K562 (cell line): ENCODE measurements around the gene RNF166. TPM values are rescaled to one million over a fixed set of nuclear protein-coding genes. Genes with fewer than 3 reads are reported as not detected.

Experiments used
- ATF7 ChIP-seq: fragments of 450-650 bp; IDR thresholded peaks from 2 replicates; pipeline ENCODE4 v1.7.1; 2014; ENCODE audit warnings: mild to moderate bottlenecking, moderate library complexity
- COPS2 ChIP-seq: fragments of 450-650 bp; conservative IDR thresholded peaks from 2 replicates; pipeline ENCODE4 v1.6.1; 2016; ENCODE audit warnings: mild to moderate bottlenecking, moderate library complexity
- DMBX1 ChIP-seq: fragments of 250-450 bp; sonication (Bioruptor Pico); IDR thresholded peaks from 2 replicates; pipeline ENCODE4 v1.8.0; 2022; ENCODE audit warnings: inconsistent platforms, mild to moderate bottlenecking, moderate library complexity, borderline replicate concordance
- FOXP1 ChIP-seq: sonication (generic); formaldehyde crosslinking; IDR thresholded peaks from 2 replicates; pipeline ENCODE4 v1.8.0; 2022; ENCODE audit warnings: mild to moderate bottlenecking, missing genetic modification reagents
- HMGXB4 ChIP-seq: sonication (generic); formaldehyde crosslinking; IDR thresholded peaks from 2 replicates; pipeline ENCODE4 v1.8.1; 2023; ENCODE audit warnings: mild to moderate bottlenecking, missing genetic modification reagents
- MLLT1 ChIP-seq, 2 experiments: fragments of 450-650 bp; IDR thresholded peaks; 2 replicates each; pipeline ENCODE4 v1.6.1; 2016
- MLX ChIP-seq, 2 experiments: fragments of 450-650 bp in 1 of 2; sonication (generic) in 1 of 2; formaldehyde crosslinking; conservative IDR thresholded peaks; 2 replicates each; pipeline versions ENCODE4 v1.4.0 to v1.8.1; 2020 to 2022; ENCODE audit warnings: mild to moderate bottlenecking in 1 of 2, missing genetic modification reagents in 1 of 2
- PHF8 ChIP-seq: fragments of 200-600 bp; sonication (generic); IDR thresholded peaks from 2 replicates; pipeline ENCODE4 v1.6.1; 2012; ENCODE audit warnings: mixed run types, mild to moderate bottlenecking, inconsistent platforms, low read length, moderate library complexity, borderline replicate concordance
- SAP30 ChIP-seq: fragments of 200-600 bp; sonication (generic); IDR thresholded peaks from 2 replicates; pipeline ENCODE4 v1.6.1; 2012; ENCODE audit warnings: borderline replicate concordance, low read depth, mild to moderate bottlenecking, moderate library complexity, low read length, control low read depth, inconsistent platforms; ENCODE audit not compliant: insufficient read depth, poor library complexity, severe bottlenecking
- SIN3A ChIP-seq, 2 experiments: fragments of 150-350 bp in 1 of 2; IDR thresholded peaks; 2 replicates each; pipeline ENCODE4 v1.6.1; 2011 to 2016; ENCODE audit warnings: borderline replicate concordance in 2 of 2, low read depth in 2 of 2, low read length in 2 of 2, mild to moderate bottlenecking in 2 of 2, moderate library complexity in 2 of 2; ENCODE audit not compliant: control insufficient read depth in 1 of 2
- SMAD3 ChIP-seq: fragments of 450-650 bp; formaldehyde crosslinking; conservative IDR thresholded peaks from 2 replicates; pipeline ENCODE4 v1.4.0; 2020; ENCODE audit warnings: mild to moderate bottlenecking
- SMAD4 ChIP-seq: fragments of 250-450 bp; sonication (Bioruptor Pico); conservative IDR thresholded peaks from 2 replicates; pipeline ENCODE4 v1.8.0; 2021; ENCODE audit warnings: inconsistent platforms, mild to moderate bottlenecking, moderate library complexity
- TAL1 ChIP-seq: fragments of 450-650 bp; IDR thresholded peaks from 2 replicates; pipeline ENCODE4 v1.6.1; 2016; ENCODE audit warnings: mild to moderate bottlenecking
- TEAD1 ChIP-seq, 2 experiments: fragments of 450-650 bp in 1 of 2; sonication (generic) in 1 of 2; formaldehyde crosslinking; IDR thresholded peaks; 2 replicates each; pipeline versions ENCODE4 v1.4.0 to v1.8.0; 2020 to 2022; ENCODE audit warnings: mild to moderate bottlenecking in 2 of 2, missing genetic modification reagents in 1 of 2
- TOE1 ChIP-seq, 2 experiments: fragments of 450-650 bp in 1 of 2; sonication (generic) in 1 of 2; formaldehyde crosslinking in 1 of 2; IDR thresholded peaks; 2 replicates each; pipeline versions ENCODE4 v1.7.1 to v1.8.0; 2016 to 2022; ENCODE audit warnings: borderline replicate concordance in 2 of 2, mild to moderate bottlenecking in 2 of 2, antibody characterized with exemption in 1 of 2, inconsistent platforms in 1 of 2, low read depth in 1 of 2, missing genetic modification reagents in 1 of 2, moderate library complexity in 1 of 2
- ZNF140 ChIP-seq: fragments of 250-450 bp; sonication (Bioruptor Pico); IDR thresholded peaks from 2 replicates; pipeline ENCODE4 v1.8.0; 2021; ENCODE audit warnings: moderate library complexity, mild to moderate bottlenecking, inconsistent platforms
- ZNF263 ChIP-seq: sonication (generic); formaldehyde crosslinking; IDR thresholded peaks from 2 replicates; pipeline ENCODE4 v1.8.0; 2022; ENCODE audit warnings: mild to moderate bottlenecking, missing genetic modification reagents, borderline replicate concordance
- ZNF583 ChIP-seq: fragments of 250-450 bp; sonication (Bioruptor Pico); IDR thresholded peaks from 2 replicates; pipeline ENCODE4 v1.4.0; 2020
- ZNF740 ChIP-seq, 3 experiments: fragments of 200-800 bp in 1 of 3; sonication (Bioruptor generic) in 1 of 3; sonication (generic) in 1 of 3; formaldehyde crosslinking in 1 of 3; IDR thresholded peaks; 2 replicates each; pipeline versions ENCODE4 v1.6.1 to v1.8.0; 2016 to 2022; ENCODE audit warnings: mild to moderate bottlenecking in 2 of 3, missing compliant biosample characterization in 2 of 3, missing genetic modification characterization in 2 of 3, missing genetic modification reagents in 1 of 3
- polyA plus RNA-seq, 8 experiments: library from polyadenylated mRNA; depleted of rRNA in 4 of 8; stranded (reverse) in 5 of 8; unstranded in 3 of 8; fragments of >200 nt; fragmentation: Nextera tagmentation in 2 of 8; fragmentation: Illumina TruSeq in 1 of 8; extraction: Ambion mirVana in 2 of 8; extraction: Trizol in 1 of 8; gene quantifications; 2 replicates each; pipeline versions ENCODE4 v1.2.1 to v1.2.3, GENCODE V29; 2011 to 2014; ENCODE audit warnings: inconsistent platforms in 1 of 8, missing spikeins in 1 of 8
- total RNA-seq, 7 experiments: library from RNA; depleted of rRNA in 6 of 7; stranded (reverse); fragments of >200 nt in 6 of 7; fragmentation: Illumina TruSeq in 2 of 7; extraction: Trizol in 2 of 7; gene quantifications; 2 replicates each; pipeline versions ENCODE4 v1.2.1 to v1.2.3, GENCODE V29; 2011 to 2021; ENCODE audit warnings: low replicate concordance in 1 of 7

Gene RNF166
- total and polyA plus RNA-seq, 9 of the 15 experiments (the other 6 are each of a cell fraction or from before 2014, with no cell fraction given), result 0.56 to 60.3 (median 19.5) TPM

GRCh38 chr16:88737298-88738150 lies 31.3 kb upstream of the RNF166 start (continued):
- peak; percentile 98 for TF ChIP-seq ZNF740 (CRISPR knock-in tag; IDR thresholded peaks at IDR 0.05)
- TF ChIP-seq ZNF740 (tag; IDR thresholded peaks at IDR 0.05), result peak in 1 of 2 experiments; percentile 62; a peak in 1 of 4 replicates
- no peak for TF ChIP-seq ZNF140 (CRISPR knock-in tag)
- no peak for TF ChIP-seq COPS2
- TF ChIP-seq ZNF583, result 0 out of 2 replicates have a peak, but pooled peaks have one; percentile 61
- peak; percentile 71 to 90; a peak in 2 of 4 replicates for TF ChIP-seq SIN3A (IDR thresholded peaks at IDR 0.05; ENCODE audit: borderline replicate concordance in 2 of 2, control insufficient read depth in 1 of 2, low read depth in 2 of 2, low read length in 2 of 2)
- TF ChIP-seq FOXP1 (CRISPR knock-in tag), result peak; percentile 92
- 0 out of 2 replicates have a peak, but pooled peaks have one; percentile 49 for TF ChIP-seq SMAD3
- TF ChIP-seq ATF7, result peak; percentile 68
- TF ChIP-seq SAP30, result peak; percentile 64
- peak; percentile 77; the same call in 1 of the 2 replicates for TF ChIP-seq HMGXB4 (CRISPR knock-in tag)
- TF ChIP-seq TOE1 (IDR thresholded peaks at IDR 0.05; ENCODE audit: borderline replicate concordance), result peak; percentile 54; the same call in 1 of the 2 replicates
- peak; percentile 14; the same call in 1 of the 2 replicates for TF ChIP-seq TOE1 (CRISPR knock-in tag; IDR thresholded peaks at IDR 0.05; ENCODE audit: borderline replicate concordance, low read depth)
- no peak for TF ChIP-seq MLX (CRISPR knock-in tag; conservative IDR thresholded peaks at IDR 0.05)
- peak in 1 of 2 experiments; percentile 46; a peak in 1 of 4 replicates for TF ChIP-seq MLLT1 (IDR thresholded peaks at IDR 0.05)
- peak; percentile 80 for TF ChIP-seq SMAD4 (CRISPR knock-in tag)
- peak; percentile 76; the same call in 1 of the 2 replicates for TF ChIP-seq ZNF263
- TF ChIP-seq TEAD1 (CRISPR knock-in tag; IDR thresholded peaks at IDR 0.05), result peak; percentile 58 to 88; a peak in 2 of 4 replicates
- TF ChIP-seq DMBX1 (CRISPR knock-in tag), result peak; percentile 70; the same call in 1 of the 2 replicates
- no peak for TF ChIP-seq TAL1
- no peak for TF ChIP-seq PHF8
